Measurements from ENCODE around the gene OR2AP1.
"Not testable (repeated sequence)": the region's sequence is repeated elsewhere in the genome, so short reads cannot be mapped to it uniquely, and the experiment has no call there.

Gene OR2AP1

DNA sequence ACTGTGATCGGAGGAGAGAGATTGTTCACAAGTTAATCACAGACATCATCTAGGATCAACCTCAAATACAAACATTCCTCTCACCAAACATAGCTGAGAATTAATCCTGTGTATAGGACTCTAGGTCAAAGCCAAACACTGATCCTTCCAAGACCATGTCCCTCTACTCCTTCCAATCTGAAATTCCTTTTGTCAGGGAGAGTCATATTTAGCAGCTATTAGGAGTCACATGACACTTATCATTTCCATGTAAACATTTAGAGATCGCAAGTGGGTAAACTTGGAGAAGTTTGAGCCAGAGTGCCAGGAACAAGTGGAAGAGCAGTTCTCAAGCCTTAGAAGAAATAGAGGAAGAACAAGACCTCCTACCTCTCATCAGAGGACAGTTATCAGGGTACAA is 13.5 kb downstream of the OR2AP1 start:
- TF ChIP-seq, protein P1, sequence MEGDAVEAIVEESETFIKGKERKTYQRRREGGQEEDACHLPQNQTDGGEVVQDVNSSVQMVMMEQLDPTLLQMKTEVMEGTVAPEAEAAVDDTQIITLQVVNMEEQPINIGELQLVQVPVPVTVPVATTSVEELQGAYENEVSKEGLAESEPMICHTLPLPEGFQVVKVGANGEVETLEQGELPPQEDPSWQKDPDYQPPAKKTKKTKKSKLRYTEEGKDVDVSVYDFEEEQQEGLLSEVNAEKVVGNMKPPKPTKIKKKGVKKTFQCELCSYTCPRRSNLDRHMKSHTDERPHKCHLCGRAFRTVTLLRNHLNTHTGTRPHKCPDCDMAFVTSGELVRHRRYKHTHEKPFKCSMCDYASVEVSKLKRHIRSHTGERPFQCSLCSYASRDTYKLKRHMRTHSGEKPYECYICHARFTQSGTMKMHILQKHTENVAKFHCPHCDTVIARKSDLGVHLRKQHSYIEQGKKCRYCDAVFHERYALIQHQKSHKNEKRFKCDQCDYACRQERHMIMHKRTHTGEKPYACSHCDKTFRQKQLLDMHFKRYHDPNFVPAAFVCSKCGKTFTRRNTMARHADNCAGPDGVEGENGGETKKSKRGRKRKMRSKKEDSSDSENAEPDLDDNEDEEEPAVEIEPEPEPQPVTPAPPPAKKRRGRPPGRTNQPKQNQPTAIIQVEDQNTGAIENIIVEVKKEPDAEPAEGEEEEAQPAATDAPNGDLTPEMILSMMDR (IDR thresholded peaks at IDR 0.05; ENCODE audit: low read length): no peak
- TF ChIP-seq EZH2 (IDR thresholded peaks at IDR 0.05; ENCODE audit: borderline replicate concordance, low read length): no peak

DNA sequence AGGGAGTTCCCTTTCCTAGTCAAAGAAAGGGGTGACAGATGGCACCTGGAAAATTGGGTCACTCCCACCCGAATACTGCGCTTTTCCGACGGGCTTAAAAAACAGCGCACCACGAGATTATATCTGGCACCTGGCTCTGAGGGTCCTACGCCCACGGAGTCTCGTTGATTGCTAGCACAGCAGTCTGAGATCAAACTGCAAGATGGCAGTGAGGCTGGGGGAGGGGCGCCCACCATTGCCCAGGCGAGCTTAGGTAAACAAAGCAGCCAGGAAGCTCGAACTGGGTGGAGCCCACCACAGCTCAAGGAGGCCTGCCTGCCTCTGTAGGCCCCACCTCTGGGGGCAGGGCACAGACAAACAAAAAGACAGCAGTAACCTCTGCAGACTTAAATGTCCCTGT is 17.9 kb downstream of the OR2AP1 start:
- H3K27me3 ChIP-seq (ENCODE audit: insufficient read depth, low read length); H3K9ac ChIP-seq (ENCODE audit: low read length); H3K36me3 ChIP-seq (ENCODE audit: insufficient read depth, low read length); H3K4me1 ChIP-seq (ENCODE audit: insufficient read depth, low read length, severe bottlenecking); H2AFZ ChIP-seq (ENCODE audit: low read length); H3K9me2 ChIP-seq (ENCODE audit: low read depth, low read length); H3K9me3 ChIP-seq (ENCODE audit: low read length); H3F3A ChIP-seq (ENCODE audit: insufficient read depth, low read length); H3K4me2 ChIP-seq (ENCODE audit: low read length); H4K20me1 ChIP-seq (ENCODE audit: insufficient read depth, low read length); H3K79me2 ChIP-seq (ENCODE audit: insufficient read depth, low read length); H3K27ac ChIP-seq (ENCODE audit: low read depth, low read length, poor library complexity, severe bottlenecking); H3K4me3 ChIP-seq (ENCODE audit: low read depth, low read length, poor library complexity, severe bottlenecking): not testable (repeated sequence)

More for the DNA sequence above, 13.5 kb downstream of the OR2AP1 start:
- no peaks in the 10 kb centered on the region for H4K20me1 ChIP-seq (ENCODE audit: insufficient read depth, low read length)
- H3K4me2 ChIP-seq (ENCODE audit: low read length): no peak overlapping the region
- H2AFZ ChIP-seq (ENCODE audit: low read length): no peak overlapping the region
- H3K27me3 ChIP-seq (ENCODE audit: insufficient read depth, low read length): no peaks in the 10 kb centered on the region
- H3K4me1 ChIP-seq (ENCODE audit: insufficient read depth, low read length, severe bottlenecking): no peaks in the 10 kb centered on the region
- H3K4me3 ChIP-seq (ENCODE audit: low read depth, low read length, poor library complexity, severe bottlenecking): no peak overlapping the region
- no peaks in the 10 kb centered on the region for H3K9me2 ChIP-seq (ENCODE audit: low read depth, low read length)
- H3K9ac ChIP-seq (ENCODE audit: low read length): no peak overlapping the region
- H3K36me3 ChIP-seq (ENCODE audit: insufficient read depth, low read length): no peaks in the 10 kb centered on the region
- no peak overlapping the region for H3K27ac ChIP-seq (ENCODE audit: low read depth, low read length, poor library complexity, severe bottlenecking)
- no peaks in the 10 kb centered on the region for H3K9me3 ChIP-seq (ENCODE audit: low read length)
- no peaks in the 10 kb centered on the region for H3F3A ChIP-seq (ENCODE audit: insufficient read depth, low read length)
- no peaks in the 10 kb centered on the region for H3K79me2 ChIP-seq (ENCODE audit: insufficient read depth, low read length)

DNA sequence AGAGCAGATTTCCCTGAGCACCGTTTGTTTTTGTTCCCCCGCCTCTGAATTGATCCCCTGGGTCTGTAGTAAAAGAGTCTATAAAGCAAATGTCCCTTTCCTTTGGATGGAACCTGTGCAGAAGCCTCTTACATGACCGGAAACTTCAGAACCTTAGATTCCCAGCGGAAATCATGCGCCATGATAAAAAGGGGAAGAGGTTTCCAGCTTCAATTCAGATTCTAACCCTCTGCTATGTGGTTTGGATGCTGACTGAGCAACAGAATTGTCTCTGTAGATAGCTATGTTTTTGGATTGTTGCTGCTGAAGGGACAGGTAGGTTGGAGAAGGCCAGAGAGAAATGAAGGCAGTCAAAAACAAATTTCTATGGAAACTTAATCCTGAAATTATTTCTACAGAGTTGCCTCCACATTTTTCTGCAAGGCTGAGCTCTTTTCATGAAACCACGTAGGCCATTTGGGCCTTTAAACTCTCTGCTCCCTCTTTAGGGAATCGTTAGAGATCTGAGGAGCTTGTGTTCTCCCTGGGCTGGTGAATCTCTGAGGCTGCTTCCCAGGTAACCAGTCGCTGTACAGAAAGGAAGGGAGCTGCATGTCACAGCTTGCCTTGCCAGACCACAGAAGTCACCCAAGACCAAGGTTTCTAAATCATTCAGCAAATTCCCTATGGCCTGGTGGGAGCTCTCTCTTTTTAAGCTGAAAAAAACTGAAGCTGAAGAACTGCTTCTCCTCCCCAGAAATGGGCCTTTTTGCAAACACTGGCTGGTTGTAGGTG is 35.7 kb downstream of the OR2AP1 start:
- H3K9ac ChIP-seq (ENCODE audit: low read length): no peak overlapping the region
- no peaks in the 10 kb centered on the region for H3F3A ChIP-seq (ENCODE audit: insufficient read depth, low read length)
- H3K9me2 ChIP-seq (ENCODE audit: low read depth, low read length): no peaks in the 10 kb centered on the region
- H3K36me3 ChIP-seq (ENCODE audit: insufficient read depth, low read length): no peaks in the 10 kb centered on the region
- no peak for TF ChIP-seq EZH2 (IDR thresholded peaks at IDR 0.05; ENCODE audit: borderline replicate concordance, low read length)
- TF ChIP-seq, protein P1 (IDR thresholded peaks at IDR 0.05; ENCODE audit: low read length): no peak
- H2AFZ ChIP-seq (ENCODE audit: low read length): no peak overlapping the region
- H3K4me1 ChIP-seq (ENCODE audit: insufficient read depth, low read length, severe bottlenecking): no peaks in the 10 kb centered on the region
- no peak overlapping the region for H3K4me2 ChIP-seq (ENCODE audit: low read length)
- H3K4me3 ChIP-seq (ENCODE audit: low read depth, low read length, poor library complexity, severe bottlenecking): no peak overlapping the region
- H3K27me3 ChIP-seq (ENCODE audit: insufficient read depth, low read length): no peaks in the 10 kb centered on the region
- no peaks in the 10 kb centered on the region for H3K79me2 ChIP-seq (ENCODE audit: insufficient read depth, low read length)
- H4K20me1 ChIP-seq (ENCODE audit: insufficient read depth, low read length): no peaks in the 10 kb centered on the region
- no peaks in the 10 kb centered on the region for H3K9me3 ChIP-seq (ENCODE audit: low read length)
- no peak overlapping the region for H3K27ac ChIP-seq (ENCODE audit: low read depth, low read length, poor library complexity, severe bottlenecking)

DNA sequence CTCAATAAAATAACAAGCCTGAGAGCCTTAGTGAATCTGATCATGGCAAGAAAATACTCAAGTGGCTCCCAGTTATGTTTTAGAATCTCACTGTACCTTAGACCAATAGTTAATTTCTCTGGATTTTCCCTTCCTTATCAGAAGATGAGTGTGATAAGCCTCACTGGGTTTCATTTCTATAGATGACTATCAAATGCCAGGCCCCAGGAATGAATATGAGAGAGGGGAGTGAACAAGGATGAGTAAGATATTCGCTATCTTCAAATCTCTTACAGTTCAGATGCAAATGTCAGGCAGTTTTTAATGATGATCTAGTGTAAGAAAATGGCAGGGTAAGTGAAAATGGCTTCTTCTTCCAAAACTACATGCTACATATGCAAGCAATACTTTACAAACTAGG is 38.3 kb downstream of the OR2AP1 start:
- Histone ChIP-seq H3K4me3 (ENCODE audit: low read depth, low read length, poor library complexity, severe bottlenecking) (no peak overlapping the region), H3K79me2 (ENCODE audit: insufficient read depth, low read length) (no peaks in the 10 kb centered on the region), H3K9me3 (ENCODE audit: low read length) (no peaks in the 10 kb centered on the region), H4K20me1 (ENCODE audit: insufficient read depth, low read length) (no peaks in the 10 kb centered on the region), H3K27ac (ENCODE audit: low read depth, low read length, poor library complexity, severe bottlenecking) (no peak overlapping the region), H3K4me1 (ENCODE audit: insufficient read depth, low read length, severe bottlenecking) (no peaks in the 10 kb centered on the region), H3K9me2 (ENCODE audit: low read depth, low read length) (no peaks in the 10 kb centered on the region), H3K9ac (ENCODE audit: low read length) (no peak overlapping the region), H3K36me3 (ENCODE audit: insufficient read depth, low read length) (no peaks in the 10 kb centered on the region), H2AFZ (ENCODE audit: low read length) (no peak overlapping the region), H3K27me3 (ENCODE audit: insufficient read depth, low read length) (no peaks in the 10 kb centered on the region), H3F3A (ENCODE audit: insufficient read depth, low read length) (no peaks in the 10 kb centered on the region), H3K4me2 (ENCODE audit: low read length) (no peak overlapping the region)
- no peak for TF ChIP-seq EZH2 (IDR thresholded peaks at IDR 0.05; ENCODE audit: borderline replicate concordance, low read length)
